ENCODE results near the gene FGF3.

FGF3 gene

GRCh38 chr11:69804769-69805508 is 14.3 kb downstream of the FGF3 start:
- Histone ChIP-seq H2AFZ (ENCODE audit: low read depth, low read length, severe bottlenecking) (no peak overlapping the region), H4K20me1 (ENCODE audit: low read depth, low read length) (no peaks in the 10 kb centered on the region), H3K9ac (ENCODE audit: low read length) (no peak overlapping the region), H3K27me3 (ENCODE audit: low read length) (no peaks in the 10 kb centered on the region), H3K9me3 (ENCODE audit: insufficient read depth, low read length) (no peaks in the 10 kb centered on the region), H3K9me2 (replicated peaks; ENCODE audit: insufficient read depth, low read length) (no peaks in the 10 kb centered on the region), H3K4me2 (ENCODE audit: low read depth, low read length, poor library complexity, severe bottlenecking) (no peak overlapping the region), H3K4me3 (ENCODE audit: insufficient read depth, low read length, poor library complexity, severe bottlenecking) (no peak overlapping the region), H3K36me3 (ENCODE audit: low read length) (no peaks in the 10 kb centered on the region), H3K27ac (ENCODE audit: low read depth, low read length) (no peak overlapping the region), H3K79me2 (ENCODE audit: insufficient read depth, low read length) (no peaks in the 10 kb centered on the region), H3F3A (ENCODE audit: insufficient read depth) (no peaks in the 10 kb centered on the region)
- no peak for TF ChIP-seq CTCF (IDR thresholded peaks at IDR 0.05; ENCODE audit: insufficient read depth, low read length, poor library complexity, severe bottlenecking)
- TF ChIP-seq EZH2phosphoT487 (conservative IDR thresholded peaks at IDR 0.05; ENCODE audit: low read length): no peak

- H3K9me2 ChIP-seq (replicated peaks; ENCODE audit: insufficient read depth, low read length): no peaks in the 10 kb centered on the region
- TF ChIP-seq CTCF (IDR thresholded peaks at IDR 0.05; ENCODE audit: insufficient read depth, low read length, poor library complexity, severe bottlenecking) (no peak), EZH2phosphoT487 (conservative IDR thresholded peaks at IDR 0.05; ENCODE audit: low read length) (no peak)
- H2AFZ ChIP-seq (ENCODE audit: low read depth, low read length, severe bottlenecking): no peak overlapping the region
- H3K27ac ChIP-seq (ENCODE audit: low read depth, low read length): no peak overlapping the region
- no peaks in the 10 kb centered on the region for H3K79me2 ChIP-seq (ENCODE audit: insufficient read depth, low read length)
- H3K4me2 ChIP-seq (ENCODE audit: low read depth, low read length, poor library complexity, severe bottlenecking): no peak overlapping the region
- no peak overlapping the region for H3K9ac ChIP-seq (ENCODE audit: low read length)
- no peak overlapping the region for H3K4me3 ChIP-seq (ENCODE audit: insufficient read depth, low read length, poor library complexity, severe bottlenecking)
- no peaks in the 10 kb centered on the region for H3K9me3 ChIP-seq (ENCODE audit: insufficient read depth, low read length)
- H3K27me3 ChIP-seq (ENCODE audit: low read length): no peaks in the 10 kb centered on the region
- no peaks in the 10 kb centered on the region for H3F3A ChIP-seq (ENCODE audit: insufficient read depth)
- no peaks in the 10 kb centered on the region for H3K36me3 ChIP-seq (ENCODE audit: low read length)
- H4K20me1 ChIP-seq (ENCODE audit: low read depth, low read length): no peaks in the 10 kb centered on the region
Observed at GRCh38 chr11:69803604-69804218, 15.5 kb downstream of the FGF3 start.

GRCh38 chr11:69803022-69803421 is 16.2 kb downstream of the FGF3 start:
- Histone ChIP-seq H3F3A (ENCODE audit: insufficient read depth) (no peaks in the 10 kb centered on the region), H3K9ac (ENCODE audit: low read length) (no peak overlapping the region), H3K9me3 (ENCODE audit: insufficient read depth, low read length) (no peaks in the 10 kb centered on the region), H3K9me2 (replicated peaks; ENCODE audit: insufficient read depth, low read length) (no peaks in the 10 kb centered on the region), H3K79me2 (ENCODE audit: insufficient read depth, low read length) (no peaks in the 10 kb centered on the region), H2AFZ (ENCODE audit: low read depth, low read length, severe bottlenecking) (no peak overlapping the region), H3K4me2 (ENCODE audit: low read depth, low read length, poor library complexity, severe bottlenecking) (no peak overlapping the region), H3K27ac (ENCODE audit: low read depth, low read length) (no peak overlapping the region), H3K36me3 (ENCODE audit: low read length) (no peaks in the 10 kb centered on the region), H3K4me3 (ENCODE audit: insufficient read depth, low read length, poor library complexity, severe bottlenecking) (no peak overlapping the region), H4K20me1 (ENCODE audit: low read depth, low read length) (no peaks in the 10 kb centered on the region), H3K27me3 (ENCODE audit: low read length) (no peaks in the 10 kb centered on the region)
- TF ChIP-seq CTCF (IDR thresholded peaks at IDR 0.05; ENCODE audit: insufficient read depth, low read length, poor library complexity, severe bottlenecking) (no peak), EZH2phosphoT487 (conservative IDR thresholded peaks at IDR 0.05; ENCODE audit: low read length) (no peak)

Measured in SU-DHL-6 (cell line).